K562 (cell line): Measurements from ENCODE around the gene AIRE. TPM values are rescaled to one million over a fixed set of nuclear protein-coding genes. Genes with fewer than 3 reads are reported as not detected.

Experiments
- MYNN ChIP-seq, 2 experiments: sonication (generic); formaldehyde crosslinking in 1 of 2; IDR thresholded peaks; 2 replicates each; pipeline versions ENCODE4 v1.5.0 to v1.6.1; 2016 to 2020; ENCODE audit warnings: antibody characterized with exemption in 1 of 2, missing genetic modification reagents in 1 of 2
- TCF3 ChIP-seq: sonication (generic); formaldehyde crosslinking; IDR thresholded peaks from 2 replicates; pipeline ENCODE4 v1.4.0; 2020; ENCODE audit warnings: mild to moderate bottlenecking, missing genetic modification reagents
- ZNF518B ChIP-seq: fragments of 250-450 bp; sonication (Bioruptor Pico); IDR thresholded peaks from 2 replicates; pipeline ENCODE4 v1.5.0; 2021; ENCODE audit warnings: mild to moderate bottlenecking, moderate library complexity
- polyA plus RNA-seq, 8 experiments: library from polyadenylated mRNA; depleted of rRNA in 4 of 8; stranded (reverse) in 5 of 8; unstranded in 3 of 8; fragments of >200 nt; fragmentation: Nextera tagmentation in 2 of 8; fragmentation: Illumina TruSeq in 1 of 8; extraction: Ambion mirVana in 2 of 8; extraction: Trizol in 1 of 8; gene quantifications; 2 replicates each; pipeline versions ENCODE4 v1.2.1 to v1.2.3, GENCODE V29; 2011 to 2014; ENCODE audit warnings: inconsistent platforms in 1 of 8, missing spikeins in 1 of 8
- total RNA-seq, 7 experiments: library from RNA; depleted of rRNA in 6 of 7; stranded (reverse); fragments of >200 nt in 6 of 7; fragmentation: Illumina TruSeq in 2 of 7; extraction: Trizol in 2 of 7; gene quantifications; 2 replicates each; pipeline versions ENCODE4 v1.2.1 to v1.2.3, GENCODE V29; 2011 to 2021; ENCODE audit warnings: low replicate concordance in 1 of 7
- TF ChIP-seq, protein P1 (sequence below): fragments of 250-450 bp; sonication (Bioruptor Pico); IDR thresholded peaks from 2 replicates; pipeline ENCODE4 v1.4.0; 2020; ENCODE audit warnings: mild to moderate bottlenecking, moderate library complexity, borderline replicate concordance
- TF ChIP-seq, protein P2 (sequence below): fragments of 250-450 bp; sonication (Bioruptor Pico); IDR thresholded peaks from 2 replicates; pipeline ENCODE4 v1.8.0; 2022; ENCODE audit warnings: moderate library complexity, mild to moderate bottlenecking, inconsistent platforms

The AIRE gene
- total and polyA plus RNA-seq, 9 of the 15 experiments (the other 6 are each of a cell fraction or from before 2014, with no cell fraction given), result 0.01 TPM; not detected in 8

GRCh38 chr21:44263768-44264167, 21.9 kb upstream of the AIRE start (continued):
- no peak for TF ChIP-seq TCF3 (CRISPR knock-in tag)
- TF ChIP-seq ZNF518B (CRISPR knock-in tag), result no peak
- no peak for TF ChIP-seq MYNN (IDR thresholded peaks at IDR 0.05)
- no peak for TF ChIP-seq MYNN (CRISPR knock-in tag; IDR thresholded peaks at IDR 0.05)
- TF ChIP-seq, protein P1, sequence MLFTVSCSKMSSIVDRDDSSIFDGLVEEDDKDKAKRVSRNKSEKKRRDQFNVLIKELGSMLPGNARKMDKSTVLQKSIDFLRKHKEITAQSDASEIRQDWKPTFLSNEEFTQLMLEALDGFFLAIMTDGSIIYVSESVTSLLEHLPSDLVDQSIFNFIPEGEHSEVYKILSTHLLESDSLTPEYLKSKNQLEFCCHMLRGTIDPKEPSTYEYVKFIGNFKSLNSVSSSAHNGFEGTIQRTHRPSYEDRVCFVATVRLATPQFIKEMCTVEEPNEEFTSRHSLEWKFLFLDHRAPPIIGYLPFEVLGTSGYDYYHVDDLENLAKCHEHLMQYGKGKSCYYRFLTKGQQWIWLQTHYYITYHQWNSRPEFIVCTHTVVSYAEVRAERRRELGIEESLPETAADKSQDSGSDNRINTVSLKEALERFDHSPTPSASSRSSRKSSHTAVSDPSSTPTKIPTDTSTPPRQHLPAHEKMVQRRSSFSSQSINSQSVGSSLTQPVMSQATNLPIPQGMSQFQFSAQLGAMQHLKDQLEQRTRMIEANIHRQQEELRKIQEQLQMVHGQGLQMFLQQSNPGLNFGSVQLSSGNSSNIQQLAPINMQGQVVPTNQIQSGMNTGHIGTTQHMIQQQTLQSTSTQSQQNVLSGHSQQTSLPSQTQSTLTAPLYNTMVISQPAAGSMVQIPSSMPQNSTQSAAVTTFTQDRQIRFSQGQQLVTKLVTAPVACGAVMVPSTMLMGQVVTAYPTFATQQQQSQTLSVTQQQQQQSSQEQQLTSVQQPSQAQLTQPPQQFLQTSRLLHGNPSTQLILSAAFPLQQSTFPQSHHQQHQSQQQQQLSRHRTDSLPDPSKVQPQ (CRISPR knock-in tag), result no peak
- TF ChIP-seq, protein P2, sequence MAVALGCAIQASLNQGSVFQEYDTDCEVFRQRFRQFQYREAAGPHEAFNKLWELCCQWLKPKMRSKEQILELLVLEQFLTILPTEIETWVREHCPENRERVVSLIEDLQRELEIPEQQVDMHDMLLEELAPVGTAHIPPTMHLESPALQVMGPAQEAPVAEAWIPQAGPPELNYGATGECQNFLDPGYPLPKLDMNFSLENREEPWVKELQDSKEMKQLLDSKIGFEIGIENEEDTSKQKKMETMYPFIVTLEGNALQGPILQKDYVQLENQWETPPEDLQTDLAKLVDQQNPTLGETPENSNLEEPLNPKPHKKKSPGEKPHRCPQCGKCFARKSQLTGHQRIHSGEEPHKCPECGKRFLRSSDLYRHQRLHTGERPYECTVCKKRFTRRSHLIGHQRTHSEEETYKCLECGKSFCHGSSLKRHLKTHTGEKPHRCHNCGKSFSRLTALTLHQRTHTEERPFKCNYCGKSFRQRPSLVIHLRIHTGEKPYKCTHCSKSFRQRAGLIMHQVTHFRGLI, result no peak
- TF ChIP-seq, all 486 proteins: peak for 0
